K562 (cell line): ENCODE measurements around the gene TIMM50. TPM values are rescaled to one million over a fixed set of nuclear protein-coding genes. Genes with fewer than 3 reads are reported as not detected.

Source experiments
- ATF7 ChIP-seq: fragments of 450-650 bp; IDR thresholded peaks from 2 replicates; pipeline ENCODE4 v1.7.1; 2014; ENCODE audit warnings: mild to moderate bottlenecking, moderate library complexity
- BRD4 ChIP-seq: fragments of 200-600 bp; sonication (generic); IDR thresholded peaks from 2 replicates; pipeline ENCODE4 v1.6.1; 2017; ENCODE audit warnings: inconsistent platforms
- CBX1 ChIP-seq: sonication (generic); IDR thresholded peaks from 2 replicates; pipeline ENCODE4 v1.6.1; 2016; ENCODE audit warnings: antibody characterized with exemption, low read depth, mild to moderate bottlenecking
- CHD2 ChIP-seq: IDR thresholded peaks from 2 replicates; pipeline ENCODE4 v1.6.1; 2011; ENCODE audit warnings: low read depth, low read length
- DMBX1 ChIP-seq: fragments of 250-450 bp; sonication (Bioruptor Pico); IDR thresholded peaks from 2 replicates; pipeline ENCODE4 v1.8.0; 2022; ENCODE audit warnings: inconsistent platforms, mild to moderate bottlenecking, moderate library complexity, borderline replicate concordance
- LCOR ChIP-seq: sonication (generic); formaldehyde crosslinking; IDR thresholded peaks from 2 replicates; pipeline ENCODE4 v1.8.0; 2022; ENCODE audit warnings: mild to moderate bottlenecking, missing genetic modification reagents
- NCOR1 ChIP-seq: fragments of 450-650 bp; IDR thresholded peaks from 2 replicates; pipeline ENCODE4 v1.6.1; 2016; ENCODE audit warnings: mild to moderate bottlenecking, moderate library complexity
- PRDM10 ChIP-seq: fragments of 450-650 bp; IDR thresholded peaks from 2 replicates; pipeline ENCODE4 v1.6.1; 2018; ENCODE audit not compliant: partially characterized antibody
- SIN3B ChIP-seq: fragments of 450-650 bp; IDR thresholded peaks from 2 replicates; pipeline ENCODE4 v1.6.1; 2017; ENCODE audit warnings: low read depth, mild to moderate bottlenecking, moderate library complexity
- TBL1XR1 ChIP-seq, 2 experiments: IDR thresholded peaks; 2 replicates each; pipeline ENCODE4 v1.6.1; 2012; ENCODE audit warnings: improper control_type of control experiment in 2 of 2, low read length in 2 of 2, mild to moderate bottlenecking in 1 of 2
- TRIM24 ChIP-seq, 2 experiments: fragments of 450-650 bp; IDR thresholded peaks; 2 replicates each; pipeline ENCODE4 v1.6.1; 2016
- ZBTB8A ChIP-seq: fragments of 450-650 bp; IDR thresholded peaks from 2 replicates; pipeline ENCODE4 v1.6.1; 2018; ENCODE audit warnings: mild to moderate bottlenecking, moderate library complexity; ENCODE audit not compliant: partially characterized antibody
- ZNF224 ChIP-seq: sonication (generic); formaldehyde crosslinking; IDR thresholded peaks from 2 replicates; pipeline ENCODE4 v1.8.0; 2022; ENCODE audit warnings: mild to moderate bottlenecking, missing genetic modification reagents
- ZNF639 ChIP-seq, 2 experiments: fragments of 200-800 bp in 1 of 2; sonication (Bioruptor generic) in 1 of 2; sonication (generic) in 1 of 2; formaldehyde crosslinking in 1 of 2; IDR thresholded peaks in 1 of 2; conservative IDR thresholded peaks in 1 of 2; 2 replicates each; pipeline versions ENCODE4 v1.5.0 to v1.6.1; 2016 to 2020; ENCODE audit warnings: missing compliant biosample characterization in 1 of 2, missing genetic modification characterization in 1 of 2, missing genetic modification reagents in 1 of 2
- ZNF780A ChIP-seq: fragments of 250-450 bp; sonication (Bioruptor Pico); IDR thresholded peaks from 2 replicates; pipeline ENCODE4 v1.5.0; 2021; ENCODE audit warnings: mild to moderate bottlenecking
- polyA plus RNA-seq, 8 experiments: library from polyadenylated mRNA; depleted of rRNA in 4 of 8; stranded (reverse) in 5 of 8; unstranded in 3 of 8; fragments of >200 nt; fragmentation: Nextera tagmentation in 2 of 8; fragmentation: Illumina TruSeq in 1 of 8; extraction: Ambion mirVana in 2 of 8; extraction: Trizol in 1 of 8; gene quantifications; 2 replicates each; pipeline versions ENCODE4 v1.2.1 to v1.2.3, GENCODE V29; 2011 to 2014; ENCODE audit warnings: inconsistent platforms in 1 of 8, missing spikeins in 1 of 8
- total RNA-seq, 7 experiments: library from RNA; depleted of rRNA in 6 of 7; stranded (reverse); fragments of >200 nt in 6 of 7; fragmentation: Illumina TruSeq in 2 of 7; extraction: Trizol in 2 of 7; gene quantifications; 2 replicates each; pipeline versions ENCODE4 v1.2.1 to v1.2.3, GENCODE V29; 2011 to 2021; ENCODE audit warnings: low replicate concordance in 1 of 7
- TF ChIP-seq, protein P1 (sequence below): fragments of 250-450 bp; sonication (Bioruptor Pico); IDR thresholded peaks from 2 replicates; pipeline ENCODE4 v1.4.0; 2020; ENCODE audit warnings: mild to moderate bottlenecking
- TF ChIP-seq, protein P2 (sequence below): IDR thresholded peaks from 2 replicates; pipeline ENCODE4 v1.6.1; 2012; ENCODE audit warnings: low read depth, low read length, improper control_type of control experiment, borderline replicate concordance
- TF ChIP-seq, protein P3 (sequence below): IDR thresholded peaks from 2 replicates; pipeline ENCODE4 v1.6.1; 2011; ENCODE audit not compliant: insufficient read length; ENCODE audit errors: extremely low read depth

Gene TIMM50
- total and polyA plus RNA-seq, 9 of the 15 experiments (the other 6 are each of a cell fraction or from before 2014, with no cell fraction given), result 28.3 to 221 (median 170) TPM

GRCh38 chr19:39435499-39436349 is 44.9 kb upstream of the TIMM50 start, which contains the start of gene RPS16 (continued):
- TF ChIP-seq DMBX1 (CRISPR knock-in tag), result no peak
- peak in 1 of 2 experiments; percentile 84; a peak in 2 of 4 replicates for TF ChIP-seq ZNF639 (CRISPR knock-in tag; conservative IDR thresholded peaks at IDR 0.05 in 1 of 2, IDR thresholded peaks at IDR 0.05 in 1 of 2)
- peak; percentile 62; the same call in 1 of the 2 replicates for TF ChIP-seq LCOR (CRISPR knock-in tag)
- peak; percentile 72 for TF ChIP-seq SIN3B
- TF ChIP-seq, protein P1, sequence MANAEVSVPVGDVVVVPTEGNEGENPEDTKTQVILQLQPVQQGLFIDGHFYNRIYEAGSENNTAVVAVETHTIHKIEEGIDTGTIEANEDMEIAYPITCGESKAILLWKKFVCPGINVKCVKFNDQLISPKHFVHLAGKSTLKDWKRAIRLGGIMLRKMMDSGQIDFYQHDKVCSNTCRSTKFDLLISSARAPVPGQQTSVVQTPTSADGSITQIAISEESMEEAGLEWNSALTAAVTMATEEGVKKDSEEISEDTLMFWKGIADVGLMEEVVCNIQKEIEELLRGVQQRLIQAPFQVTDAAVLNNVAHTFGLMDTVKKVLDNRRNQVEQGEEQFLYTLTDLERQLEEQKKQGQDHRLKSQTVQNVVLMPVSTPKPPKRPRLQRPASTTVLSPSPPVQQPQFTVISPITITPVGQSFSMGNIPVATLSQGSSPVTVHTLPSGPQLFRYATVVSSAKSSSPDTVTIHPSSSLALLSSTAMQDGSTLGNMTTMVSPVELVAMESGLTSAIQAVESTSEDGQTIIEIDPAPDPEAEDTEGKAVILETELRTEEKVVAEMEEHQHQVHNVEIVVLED (CRISPR knock-in tag), result no peak
- no peak for TF ChIP-seq CHD2
- TF ChIP-seq, protein P2, sequence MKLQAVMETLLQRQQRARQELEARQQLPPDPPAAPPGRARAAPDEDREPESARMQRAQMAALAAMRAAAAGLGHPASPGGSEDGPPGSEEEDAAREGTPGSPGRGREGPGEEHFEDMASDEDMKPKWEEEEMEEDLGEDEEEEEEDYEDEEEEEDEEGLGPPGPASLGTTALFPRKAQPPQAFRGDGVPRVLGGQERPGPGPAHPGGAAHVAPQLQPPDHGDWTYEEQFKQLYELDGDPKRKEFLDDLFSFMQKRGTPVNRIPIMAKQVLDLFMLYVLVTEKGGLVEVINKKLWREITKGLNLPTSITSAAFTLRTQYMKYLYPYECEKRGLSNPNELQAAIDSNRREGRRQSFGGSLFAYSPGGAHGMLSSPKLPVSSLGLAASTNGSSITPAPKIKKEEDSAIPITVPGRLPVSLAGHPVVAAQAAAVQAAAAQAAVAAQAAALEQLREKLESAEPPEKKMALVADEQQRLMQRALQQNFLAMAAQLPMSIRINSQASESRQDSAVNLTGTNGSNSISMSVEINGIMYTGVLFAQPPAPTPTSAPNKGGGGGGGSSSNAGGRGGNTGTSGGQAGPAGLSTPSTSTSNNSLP, result no peak
- TF ChIP-seq ZNF780A (CRISPR knock-in tag), result no peak
- TF ChIP-seq PRDM10, result peak; percentile 75
- TF ChIP-seq TRIM24 (IDR thresholded peaks at IDR 0.05), result no peak
- peak; percentile 93 for TF ChIP-seq CBX1
- TF ChIP-seq NCOR1, result no peak
- peak in 1 of 2 experiments; percentile 78; a peak in 1 of 4 replicates for TF ChIP-seq TBL1XR1 (IDR thresholded peaks at IDR 0.05; ENCODE audit: low read length in 2 of 2)
- no peak for TF ChIP-seq ZBTB8A
- TF ChIP-seq, protein P3, sequence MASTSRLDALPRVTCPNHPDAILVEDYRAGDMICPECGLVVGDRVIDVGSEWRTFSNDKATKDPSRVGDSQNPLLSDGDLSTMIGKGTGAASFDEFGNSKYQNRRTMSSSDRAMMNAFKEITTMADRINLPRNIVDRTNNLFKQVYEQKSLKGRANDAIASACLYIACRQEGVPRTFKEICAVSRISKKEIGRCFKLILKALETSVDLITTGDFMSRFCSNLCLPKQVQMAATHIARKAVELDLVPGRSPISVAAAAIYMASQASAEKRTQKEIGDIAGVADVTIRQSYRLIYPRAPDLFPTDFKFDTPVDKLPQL, result peak; percentile 72
- peak; percentile 85 for TF ChIP-seq ATF7
- TF ChIP-seq BRD4, result peak; percentile 91
- TF ChIP-seq ZNF224 (CRISPR knock-in tag), result no peak
